A673 (cell line): ENCODE data around the gene NRG4.

Source experiments
- CTCF ChIP-seq: fragments of 300-800, 200-600 bp; sonication (generic); conservative IDR thresholded peaks from 2 replicates; pipeline ENCODE4 v1.5.1; 2017; ENCODE audit warnings: low read depth, mild to moderate bottlenecking, antibody characterized with exemption, low read length, moderate library complexity, mixed read lengths
- EZH2 ChIP-seq: fragments of 200-600 bp; sonication (generic); IDR thresholded peaks from 2 replicates; pipeline ENCODE4 v1.6.1; 2017; ENCODE audit warnings: borderline replicate concordance, low read depth, mild to moderate bottlenecking, mixed read lengths, antibody characterized with exemption, low read length; ENCODE audit not compliant: poor library complexity, severe bottlenecking

GRCh38 chr15:76011627-76012551, at the start of gene NRG4:
- TF ChIP-seq CTCF (no peak), EZH2 (no peak)
